NCI-H460 (cell line): ENCODE data around the gene TRIM24. TPM values are rescaled to one million over a fixed set of nuclear protein-coding genes. Genes with fewer than 3 reads are reported as not detected.

Source experiments
- DNase-seq: peaks from one replicate; pipeline ENCODE4 v3.0.0-alpha.2; 2016; ENCODE audit warnings: low read depth; ENCODE audit errors: extremely low read depth
- small RNA-seq, 2 experiments: library from RNA; depleted of rRNA; stranded (forward); fragments of <200 nt; gene quantifications; one replicate each; pipeline ENCODE3, GENCODE V24; 2014
- total RNA-seq: library from RNA; depleted of rRNA; stranded (reverse); fragments of >200 nt; shearing (Covaris generic); gene quantifications from 2 replicates; pipeline ENCODE4 v1.2.3, GENCODE V29; 2014; rRNA removed

The TRIM24 gene
- total RNA-seq, 1 experiment from 2014 or later = 12.0 TPM

DNA sequence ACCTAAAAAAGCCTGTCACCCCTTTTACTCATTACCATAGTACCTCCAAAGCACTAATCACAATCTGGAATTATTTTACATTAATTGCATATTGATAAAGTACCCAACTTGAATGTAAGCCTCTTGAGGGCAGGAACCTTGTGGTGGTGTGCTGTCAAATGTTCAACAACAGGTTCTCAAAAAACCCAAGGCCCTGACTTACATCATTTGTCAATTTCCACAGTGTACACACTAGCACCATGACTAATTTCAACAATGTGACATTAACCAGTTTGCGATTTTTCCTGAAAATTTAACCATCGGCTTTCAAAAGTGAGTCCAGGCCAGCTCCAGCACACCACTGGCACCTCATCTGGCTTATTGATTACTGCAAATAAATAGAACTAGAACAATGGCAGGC is 153.6 kb downstream of the TRIM24 start:
- no peak for DNase-seq

DNA sequence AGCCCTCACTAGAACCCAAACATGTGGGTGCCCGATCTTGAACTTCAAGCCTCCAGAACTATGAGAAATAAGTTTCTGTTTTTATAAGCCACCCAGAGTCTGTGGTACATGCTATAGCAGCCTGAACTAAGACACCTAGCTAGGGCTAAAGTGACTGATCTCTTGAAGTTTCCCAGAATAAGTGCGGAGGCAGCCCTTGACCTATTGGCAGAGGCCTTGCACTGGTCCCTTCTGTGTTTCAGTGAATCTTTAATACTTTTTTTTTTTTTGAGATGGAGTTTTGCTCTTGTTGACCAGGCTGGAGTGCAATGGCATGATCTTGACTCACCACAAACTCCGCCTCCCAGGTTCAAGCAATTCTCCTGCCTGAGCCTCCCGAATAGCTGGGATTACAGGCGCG is 156.0 kb downstream of the TRIM24 start:
- DNase-seq = no peak

DNA sequence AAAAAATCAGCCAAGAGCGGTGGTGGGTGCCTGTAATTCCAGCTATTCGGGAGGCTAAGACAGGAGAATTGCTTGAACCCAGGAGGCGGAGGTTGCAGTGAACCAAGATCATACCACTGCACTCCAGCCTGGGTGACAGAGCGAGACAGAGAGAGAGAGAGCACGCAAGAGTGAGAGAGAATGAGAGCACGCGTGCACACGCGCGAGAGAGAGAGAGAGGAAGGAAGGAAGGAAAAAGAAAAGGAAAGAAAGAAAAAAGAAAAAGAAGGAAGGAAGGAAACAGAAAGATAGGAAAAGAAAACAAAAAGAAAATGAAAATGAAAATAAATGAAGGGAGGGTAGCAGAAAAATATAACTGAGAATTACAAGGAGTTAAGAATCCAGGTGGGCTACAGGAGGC is 158.4 kb downstream of the TRIM24 start:
- no peak for DNase-seq

GRCh38 chr7:138618933-138619332 is 158.9 kb downstream of the TRIM24 start:
- no peak for DNase-seq

DNA sequence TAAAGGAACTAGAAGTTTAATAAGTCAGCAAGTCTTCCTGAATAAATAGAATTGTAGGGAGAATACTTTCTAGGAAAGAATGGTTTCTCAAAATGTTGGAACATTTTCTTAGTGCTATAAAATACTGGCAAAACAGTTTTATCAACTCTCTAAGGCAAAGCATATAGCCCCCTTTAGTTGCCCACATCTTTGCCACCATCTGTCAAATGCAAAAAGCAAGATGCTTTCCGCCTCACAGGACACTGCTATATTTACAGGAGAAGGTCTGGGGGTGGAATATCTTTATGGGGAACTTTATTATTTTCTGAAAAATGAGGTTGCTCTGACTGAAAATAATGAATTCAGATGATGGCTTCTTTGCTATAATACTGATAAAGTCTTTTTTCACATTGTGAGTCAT is 162.8 kb downstream of the TRIM24 start:
- no peak for DNase-seq

DNA sequence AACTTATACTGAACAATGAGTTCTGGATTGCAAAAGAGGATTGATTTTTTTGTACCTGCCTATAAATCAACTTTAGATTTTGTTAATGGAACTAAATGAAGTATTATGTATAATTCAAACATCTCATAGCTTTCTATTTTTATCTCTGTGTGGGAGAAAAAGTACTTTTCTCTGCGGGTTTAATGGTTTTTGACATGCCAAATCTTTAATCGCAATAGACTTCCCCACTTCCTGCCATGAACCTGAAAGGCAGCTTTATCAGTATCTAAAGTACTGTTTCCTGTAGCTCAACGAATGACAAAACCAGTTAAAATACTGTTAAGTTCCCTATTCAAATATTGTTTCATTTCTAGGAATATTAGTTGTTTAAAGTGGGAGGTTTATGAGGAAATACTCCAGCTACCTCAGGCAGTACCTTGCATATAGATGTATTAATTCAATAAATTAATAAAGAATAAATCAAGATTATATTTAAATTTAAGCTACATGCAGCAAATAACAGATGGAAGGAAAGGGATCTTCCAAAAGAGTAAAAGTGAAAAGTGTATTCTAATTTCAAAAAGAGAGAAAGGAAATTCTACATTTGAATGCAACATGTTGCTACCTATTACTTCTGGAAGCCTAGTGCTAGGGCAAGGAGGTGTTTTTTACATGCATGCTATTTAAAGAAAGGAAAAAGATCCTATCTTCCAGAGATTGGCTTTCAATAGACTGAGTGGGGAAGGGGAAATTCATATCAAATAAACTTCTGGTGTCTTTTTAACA is 165.2 kb downstream of the TRIM24 start:
- no peak for DNase-seq

DNA sequence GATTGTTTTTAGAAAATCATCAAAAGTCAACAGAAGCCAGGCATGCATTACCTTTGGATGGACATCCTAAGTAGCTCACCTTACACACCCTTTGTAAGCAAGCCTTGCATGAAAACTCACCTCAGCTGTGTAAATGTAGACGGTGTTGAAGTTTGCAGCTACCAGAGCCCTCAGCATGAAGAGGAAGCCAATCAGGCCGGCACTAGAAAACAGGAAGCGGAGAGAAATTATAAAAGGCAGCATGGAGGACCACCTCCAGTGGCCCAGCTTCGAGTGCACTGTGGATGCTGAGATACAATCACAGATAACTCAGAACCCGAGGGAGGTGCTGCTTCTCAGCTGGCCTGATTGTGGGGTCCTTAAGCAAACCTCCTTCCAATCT is 165.8 kb downstream of the TRIM24 start:
- DNase-seq = no peak

- DNase-seq = no peak
Measured at GRCh38 chr7:138626846-138627245, 166.8 kb downstream of the TRIM24 start.

- DNase-seq = no peak
Measured at GRCh38 chr7:138627361-138627760, 167.3 kb downstream of the TRIM24 start.

- no peak for DNase-seq
Measured at GRCh38 chr7:138630059-138630610, 170.1 kb downstream of the TRIM24 start.

DNA sequence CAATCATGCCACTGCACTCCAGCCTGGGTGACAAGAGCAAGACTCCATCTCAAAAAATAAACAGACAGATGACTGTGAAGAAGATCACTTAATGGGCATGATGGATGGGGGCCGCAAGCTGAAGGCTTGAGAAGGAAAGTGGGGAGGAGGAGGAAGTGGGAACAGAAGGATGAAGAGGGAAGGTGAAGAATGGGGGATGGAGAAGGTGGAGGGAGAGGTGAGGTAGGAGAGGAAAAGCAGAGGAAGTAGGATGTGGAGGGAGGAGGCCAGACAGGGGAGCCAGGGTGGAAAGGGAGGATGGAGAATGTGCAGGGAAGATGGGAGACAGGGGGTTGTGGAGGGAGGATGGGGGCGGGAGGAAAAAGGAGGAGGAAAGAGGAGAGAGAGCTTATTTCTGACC is 172.3 kb downstream of the TRIM24 start:
- no peak for DNase-seq

GRCh38 chr7:138632826-138633602 is 173.0 kb downstream of the TRIM24 start:
- no peak for DNase-seq

Small RNA genes within 50 kb of the gene (small RNA-seq; reads per million reads assigned to genes)
- gene RF00561 = 0 reads per million in 2 experiments

Other genes starting within 250 kb of the TRIM24 start
- not detected in 2 replicates for gene SVOPL, start 241.1 kb downstream of the TRIM24 start, total RNA-seq